Body of pancreas (tissue), 4 donors: ENCODE measurements around the gene CD47. TPM values are rescaled to one million over a fixed set of nuclear protein-coding genes. Genes with fewer than 3 reads are reported as not detected.

Experiments used
- ATAC-seq: fragments of 150-250 bp; one replicate; pipeline ENCODE4 v1.9.1; 2016
- DNase-seq, 4 donors: peaks; one replicate each; pipeline ENCODE4 v3.0.0-alpha.2; 2019
- H3K27ac ChIP-seq, 4 donors: fragments of 200-600 bp; sonication (generic); 1 replicate in 3 of 4; 2 replicates in 1 of 4; pipeline versions ENCODE4 v1.5.1 to v1.6.1; 2016 to 2019; ENCODE audit warnings: mild to moderate bottlenecking in 1 of 4, mixed read lengths in 1 of 4, moderate library complexity in 1 of 4
- H3K27me3 ChIP-seq, 2 donors: fragments of 200-600 bp; sonication (generic); one replicate each; pipeline ENCODE4 v1.6.0; 2016; ENCODE audit warnings: mild to moderate bottlenecking in 1 of 2
- H3K36me3 ChIP-seq, 2 donors: fragments of 200-600 bp; sonication (generic); replicated peaks in 1 of 2; 2 replicates each; pipeline ENCODE4 v1.5.1; 2016; ENCODE audit warnings: low read depth in 2 of 2; ENCODE audit not compliant: insufficient read depth in 1 of 2
- H3K4me1 ChIP-seq: fragments of 200-600 bp; sonication (generic); one replicate; pipeline ENCODE4 v1.6.0; 2016
- H3K4me3 ChIP-seq, 2 donors: fragments of 200-600 bp; sonication (generic); 1 replicate in 1 of 2; 2 replicates in 1 of 2; pipeline ENCODE4 v1.5.1; 2016 to 2019
- H3K9me3 ChIP-seq, 3 donors: fragments of 200-600 bp; sonication (generic); 1 replicate in 2 of 3; 2 replicates in 1 of 3; pipeline ENCODE4 v1.5.1; 2016
- POLR2A ChIP-seq, 3 donors: fragments of 450-650 bp; IDR thresholded peaks; one replicate each; pipeline ENCODE4 v1.6.1; 2016; ENCODE audit warnings: antibody characterized with exemption in 3 of 3, mild to moderate bottlenecking in 2 of 3
- WGBS, 2 donors: methylation state at CpG; one replicate each; pipeline ENCODE4 v1.1.5; 2017; 5-methylcytosine and 5-hydroxymethylcytosine counted together
- intact Hi-C: fragments of 100-400 bp; cut with DNase I; formaldehyde crosslinking; loops from one replicate; pipeline ENCODE4 v1.15.1; 2023
- total RNA-seq, 2 donors: library from RNA; depleted of rRNA; stranded (reverse); fragments of >200 nt; gene quantifications; one replicate each; pipeline ENCODE4 v1.1.0, GENCODE V29; 2016
- TF ChIP-seq, protein P1 (sequence below), 7 experiments: fragments of 450-650 bp in 4 of 7; fragments of 200-600 bp in 3 of 7; sonication (generic) in 3 of 7; IDR thresholded peaks; one replicate each; pipeline ENCODE4 v1.5.1; 2016 to 2019; ENCODE audit warnings: antibody characterized with exemption in 7 of 7

CD47 gene
- total RNA-seq, 2 donors from 2014 or later: 34.3 to 51.1 TPM

DNA sequence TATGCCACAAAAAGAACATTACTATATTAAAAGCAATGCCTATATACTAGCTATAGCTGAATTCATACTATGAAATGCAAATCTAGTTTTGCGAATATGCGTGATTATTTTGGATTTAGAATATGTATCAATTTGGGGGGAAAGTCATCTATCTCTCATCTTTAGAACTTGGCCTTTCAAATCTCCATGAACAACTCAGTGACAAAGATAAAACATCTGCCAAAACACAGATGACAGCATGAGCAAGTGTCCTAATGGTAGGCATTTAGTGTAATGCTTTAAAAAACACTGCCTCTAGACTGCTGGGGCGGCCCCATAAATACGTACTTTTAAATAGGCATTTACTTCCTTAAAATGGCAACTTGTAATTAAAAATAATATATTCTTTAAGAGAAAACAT is 2.7 kb downstream of the CD47 start:
- ATAC-seq (no peak), DNase-seq (no peak)
- Histone ChIP-seq H3K4me1 (no peaks in the 10 kb centered on the region), H3K27ac (no peak overlapping the region), H3K27me3 (no peaks in the 10 kb centered on the region), H3K9me3 (no peaks in the 10 kb centered on the region), H3K4me3 (no peak overlapping the region), H3K36me3 (no peaks in the 10 kb centered on the region)
- TF ChIP-seq POLR2A (IDR thresholded peaks at IDR 0.05): no peak
- TF ChIP-seq, protein P1, sequence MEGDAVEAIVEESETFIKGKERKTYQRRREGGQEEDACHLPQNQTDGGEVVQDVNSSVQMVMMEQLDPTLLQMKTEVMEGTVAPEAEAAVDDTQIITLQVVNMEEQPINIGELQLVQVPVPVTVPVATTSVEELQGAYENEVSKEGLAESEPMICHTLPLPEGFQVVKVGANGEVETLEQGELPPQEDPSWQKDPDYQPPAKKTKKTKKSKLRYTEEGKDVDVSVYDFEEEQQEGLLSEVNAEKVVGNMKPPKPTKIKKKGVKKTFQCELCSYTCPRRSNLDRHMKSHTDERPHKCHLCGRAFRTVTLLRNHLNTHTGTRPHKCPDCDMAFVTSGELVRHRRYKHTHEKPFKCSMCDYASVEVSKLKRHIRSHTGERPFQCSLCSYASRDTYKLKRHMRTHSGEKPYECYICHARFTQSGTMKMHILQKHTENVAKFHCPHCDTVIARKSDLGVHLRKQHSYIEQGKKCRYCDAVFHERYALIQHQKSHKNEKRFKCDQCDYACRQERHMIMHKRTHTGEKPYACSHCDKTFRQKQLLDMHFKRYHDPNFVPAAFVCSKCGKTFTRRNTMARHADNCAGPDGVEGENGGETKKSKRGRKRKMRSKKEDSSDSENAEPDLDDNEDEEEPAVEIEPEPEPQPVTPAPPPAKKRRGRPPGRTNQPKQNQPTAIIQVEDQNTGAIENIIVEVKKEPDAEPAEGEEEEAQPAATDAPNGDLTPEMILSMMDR (IDR thresholded peaks at IDR 0.05): no peak
- 87 to 92% methylated on average over 4 of the region's 4 CpGs for WGBS, 2 donors
- intact Hi-C loops: no loop called here

DNA sequence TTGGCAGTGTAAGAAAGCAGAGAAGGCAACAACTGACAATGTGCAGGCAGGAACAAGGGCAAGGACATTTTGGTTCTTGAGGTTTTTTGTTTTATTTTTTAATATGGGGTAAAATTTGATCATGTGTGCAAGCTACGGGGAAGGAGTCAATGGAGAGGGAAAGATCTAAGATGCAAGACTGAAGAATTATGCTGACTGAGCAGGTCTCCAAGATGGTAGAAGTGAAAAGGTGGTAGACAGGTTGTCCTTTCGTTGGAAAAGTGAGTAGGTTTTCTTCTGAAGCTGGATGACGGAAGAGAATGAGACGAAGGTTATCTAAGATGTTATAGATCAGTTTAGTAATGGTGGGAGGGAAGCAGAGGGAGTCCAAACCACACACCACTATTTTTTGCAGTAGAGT is 4.2 kb downstream of the CD47 start:
- no peaks in the 10 kb centered on the region for H3K36me3 ChIP-seq
- no peak overlapping the region for H3K4me3 ChIP-seq
- 92 to 94% methylated on average over 4 of the region's 4 CpGs for WGBS, 2 donors
- no peak for DNase-seq
- intact Hi-C loops: no loop called here
- no peaks in the 10 kb centered on the region for H3K27me3 ChIP-seq
- ATAC-seq: no peak
- H3K9me3 ChIP-seq: no peaks in the 10 kb centered on the region
- TF ChIP-seq, protein P1 (IDR thresholded peaks at IDR 0.05): no peak
- no peak for TF ChIP-seq POLR2A (IDR thresholded peaks at IDR 0.05)
- no peaks in the 10 kb centered on the region for H3K4me1 ChIP-seq
- no peak overlapping the region for H3K27ac ChIP-seq

DNA sequence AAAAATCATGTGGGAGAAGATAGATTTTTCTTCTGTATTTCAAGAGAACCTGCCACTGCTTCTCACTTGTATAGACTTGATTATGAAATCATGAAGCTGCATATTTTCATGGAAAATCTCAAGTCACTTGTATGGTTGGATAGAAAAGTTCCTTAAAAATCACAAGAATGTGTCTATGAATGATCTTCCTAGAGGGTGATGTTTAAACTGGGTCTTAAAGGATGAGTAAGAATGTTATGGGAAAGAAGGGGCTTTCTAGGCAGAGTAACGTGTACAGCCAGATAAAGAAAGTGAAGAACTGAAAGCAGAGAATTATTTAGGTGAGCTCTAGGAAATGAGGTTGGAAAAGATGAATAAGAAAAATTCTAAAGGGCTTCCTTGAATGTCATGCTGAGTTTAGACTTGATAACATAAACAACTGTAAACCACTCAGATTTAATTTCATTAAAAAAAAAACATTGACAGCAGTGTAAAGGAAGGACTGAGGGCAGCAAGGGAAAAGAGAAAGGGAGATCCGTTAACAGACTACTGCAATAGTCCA is 5.0 kb downstream of the CD47 start:
- no peak for DNase-seq
- Histone ChIP-seq H3K4me1 (no peaks in the 10 kb centered on the region), H3K4me3 (no peak overlapping the region), H3K36me3 (no peaks in the 10 kb centered on the region), H3K27me3 (no peaks in the 10 kb centered on the region), H3K9me3 (no peaks in the 10 kb centered on the region), H3K27ac (no peak overlapping the region)
- intact Hi-C loops: no loop called here
- ATAC-seq: no peak
- WGBS, 2 donors: 84 to 86% methylated on average over 2 of the region's 2 CpGs
- no peak for TF ChIP-seq POLR2A (IDR thresholded peaks at IDR 0.05)
- TF ChIP-seq, protein P1 (IDR thresholded peaks at IDR 0.05): no peak

DNA sequence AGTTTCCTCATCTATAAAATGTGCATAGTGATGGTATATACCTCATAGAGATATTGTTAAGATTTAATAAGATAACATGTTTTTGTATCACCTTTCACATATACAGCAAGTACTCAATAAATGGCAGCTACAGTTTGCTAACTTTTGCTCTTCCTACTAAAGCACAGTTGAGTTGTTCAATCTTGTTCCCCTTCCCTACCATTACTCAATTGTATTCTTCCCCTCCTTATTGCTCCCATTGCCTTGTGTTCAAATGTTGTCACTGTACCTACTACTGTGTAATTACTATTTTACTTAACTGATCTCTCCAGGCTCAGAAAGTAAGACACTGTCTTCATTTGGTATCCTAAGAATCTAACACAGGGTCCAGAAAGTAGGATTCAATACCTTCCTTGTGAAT is 5.5 kb downstream of the CD47 start:
- ATAC-seq (no peak), DNase-seq (no peak)
- no peak overlapping the region for H3K4me3 ChIP-seq
- H3K9me3 ChIP-seq: no peaks in the 10 kb centered on the region
- no peaks in the 10 kb centered on the region for H3K36me3 ChIP-seq
- TF ChIP-seq POLR2A (IDR thresholded peaks at IDR 0.05): no peak
- TF ChIP-seq, protein P1 (IDR thresholded peaks at IDR 0.05): no peak
- no peak overlapping the region for H3K27ac ChIP-seq
- H3K4me1 ChIP-seq: no peaks in the 10 kb centered on the region
- intact Hi-C loops: no loop called here
- H3K27me3 ChIP-seq: no peaks in the 10 kb centered on the region

DNA sequence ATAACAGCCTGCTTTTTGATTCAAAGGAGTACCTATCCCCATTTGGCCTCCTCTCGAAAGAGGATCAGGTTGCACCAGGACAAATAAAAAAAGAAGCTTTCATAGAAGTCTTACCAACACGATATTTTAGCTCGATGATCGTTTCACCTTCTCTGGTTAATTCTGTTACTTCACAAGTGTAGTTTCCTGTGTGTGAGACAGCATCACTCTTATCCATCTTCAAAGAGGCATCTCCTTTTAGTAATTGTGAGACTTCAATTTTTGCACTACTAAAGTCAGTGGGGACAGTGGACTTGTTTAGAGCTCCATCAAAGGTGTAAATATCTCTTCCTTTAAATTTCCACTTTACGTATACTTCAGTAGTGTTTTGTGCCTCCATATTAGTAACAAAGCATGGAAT is 11.0 kb downstream of the CD47 start:
- 85 to 88% methylated on average over 5 of the region's 5 CpGs for WGBS, 2 donors
- intact Hi-C loops: no loop called here
- Histone ChIP-seq H3K36me3 (no peaks in the 10 kb centered on the region), H3K4me1 (no peaks in the 10 kb centered on the region), H3K27me3 (no peaks in the 10 kb centered on the region), H3K4me3 (no peak overlapping the region), H3K9me3 (no peaks in the 10 kb centered on the region), H3K27ac (no peak overlapping the region)
- no peak for ATAC-seq
- no peak for DNase-seq
- TF ChIP-seq POLR2A (IDR thresholded peaks at IDR 0.05): no peak
- TF ChIP-seq, protein P1 (IDR thresholded peaks at IDR 0.05): no peak
